Measurements from ENCODE around the gene NOVA2. TPM values are rescaled to one million over a fixed set of nuclear protein-coding genes. Genes with fewer than 3 reads are reported as not detected.
A peak's percentile ranks its signal among the peaks of the same experiment; 100 is the strongest.

NOVA2 gene
- total RNA-seq, 1 experiment from 2014 or later = 2.5 TPM

GRCh38 chr19:46015687-46016425, 42.2 kb upstream of the NOVA2 start:
- Histone ChIP-seq H2AFZ (ENCODE audit: low read depth, low read length, poor library complexity, severe bottlenecking) (no peak overlapping the region), H3K4me2 (ENCODE audit: low read length) (no peak overlapping the region), H3K27ac (ENCODE audit: low read depth, low read length) (no peak overlapping the region), H4K20me1 (ENCODE audit: insufficient read depth) (no peaks in the 10 kb centered on the region), H3K4me3 (replicated peaks in 1 of 2; ENCODE audit: low read depth in 1 of 2, low read length in 2 of 2) (no peak overlapping the region), H3K79me2 (ENCODE audit: insufficient read depth, low read length) (no peaks in the 10 kb centered on the region), H3K9me3 (ENCODE audit: control insufficient read depth in 1 of 2, insufficient read depth in 1 of 2, low read depth in 1 of 2, low read length in 2 of 2) (no peaks in the 10 kb centered on the region), H3K9ac (ENCODE audit: low read length) (no peak overlapping the region), H3K4me1 (ENCODE audit: control insufficient read depth in 1 of 2, insufficient read depth in 2 of 2, low read length in 2 of 2) (peaks cover 3 to 14% of the 10 kb centered on the region in 2 experiments; a peak in 3 of 4 replicates), H3K9me2 (ENCODE audit: insufficient read depth) (no peaks in the 10 kb centered on the region), H3K27me3 (ENCODE audit: insufficient read depth, low read length) (no peaks in the 10 kb centered on the region), H3K36me3 (ENCODE audit: control insufficient read depth in 1 of 2, insufficient read depth in 2 of 2, low read length in 2 of 2) (no peaks in the 10 kb centered on the region)
- ChIA-PET CTCF (interaction anchor here (0.8 to 2.1 kb wide), 7 partner anchors 11 to 249 kb away, joined by 3 to 19 read pairs (median 5); partner anchors contain the start of genes CCDC61, FOXA3, NANOS2 and SYMPK), RAD21 (ENCODE audit: low non-redundant PET in 1 of 2, low total read pairs in 2 of 2, uncharacterized antibody in 2 of 2, unreplicated experiment in 2 of 2) (no interaction called here), POLR2A (no interaction called here)
- DNase-seq (ENCODE audit: low read depth, low spot score) (no peak), ATAC-seq (no peak)
- no TSS peak for BruUV-seq (replicated peaks)
- intact Hi-C loops (cut with micrococcal nuclease) = loop anchor here (5.0 kb wide), 1 partner anchor 104 kb away; the partner anchor contains the start of gene NANOS2
- TF ChIP-seq CEBPB (IDR thresholded peaks at IDR 0.05; ENCODE audit: low read depth) (no peak), EZH2phosphoT487 (IDR thresholded peaks at IDR 0.05; ENCODE audit: borderline replicate concordance) (no peak), FOSL1 (IDR thresholded peaks at IDR 0.05; ENCODE audit: low read depth) (no peak), TCF7L2 (IDR thresholded peaks at IDR 0.05; ENCODE audit: borderline replicate concordance, extremely low read depth, insufficient read depth, insufficient read length) (no peak), RAD21 (IDR thresholded peaks at IDR 0.05; ENCODE audit: low read depth) (no peak)

- no peaks in the 10 kb centered on the region for H3K27me3 ChIP-seq (ENCODE audit: insufficient read depth, low read length)
- ATAC-seq (peak; percentile 54), DNase-seq (ENCODE audit: low read depth, low spot score) (no peak)
- CTCF ChIA-PET = no interaction called here
- no peak overlapping the region for H3K4me3 ChIP-seq (replicated peaks in 1 of 2; ENCODE audit: low read depth in 1 of 2, low read length in 2 of 2)
- no TSS peak for BruUV-seq (replicated peaks)
- POLR2A ChIA-PET = interaction anchor here (0.6 kb wide), 1 partner anchor 589 kb away, joined by 3 read pairs; no protein-coding TSS in a partner anchor
- no peak overlapping the region for H3K9ac ChIP-seq (ENCODE audit: low read length)
- no peaks in the 10 kb centered on the region for H3K9me3 ChIP-seq (ENCODE audit: control insufficient read depth in 1 of 2, insufficient read depth in 1 of 2, low read depth in 1 of 2, low read length in 2 of 2)
- no peaks in the 10 kb centered on the region for H3K79me2 ChIP-seq (ENCODE audit: insufficient read depth, low read length)
- intact Hi-C loops (cut with micrococcal nuclease) = loop anchor here (5.0 kb wide), 1 partner anchor 103 kb away; the partner anchor contains the start of gene NANOS2
- H3K4me1 ChIP-seq (ENCODE audit: control insufficient read depth in 1 of 2, insufficient read depth in 2 of 2, low read length in 2 of 2) = peaks cover 3 to 10% of the 10 kb centered on the region in 2 experiments; a peak in 3 of 4 replicates
- RAD21 ChIA-PET (ENCODE audit: low non-redundant PET in 1 of 2, low total read pairs in 2 of 2, uncharacterized antibody in 2 of 2, unreplicated experiment in 2 of 2) = no interaction called here
- H3K9me2 ChIP-seq (ENCODE audit: insufficient read depth) = no peaks in the 10 kb centered on the region
- no peaks in the 10 kb centered on the region; a peak in 1 of 4 replicates for H3K36me3 ChIP-seq (ENCODE audit: control insufficient read depth in 1 of 2, insufficient read depth in 2 of 2, low read length in 2 of 2)
- no peak overlapping the region for H2AFZ ChIP-seq (ENCODE audit: low read depth, low read length, poor library complexity, severe bottlenecking)
- TF ChIP-seq ELF1 (IDR thresholded peaks at IDR 0.05; ENCODE audit: borderline replicate concordance, low read depth) (no peak), POLR2A (IDR thresholded peaks at IDR 0.05; ENCODE audit: borderline replicate concordance, extremely low read depth, insufficient read depth, insufficient read length) (no peak), SIN3A (IDR thresholded peaks at IDR 0.05; ENCODE audit: low read depth) (no peak), CBX3 (IDR thresholded peaks at IDR 0.05; ENCODE audit: low read depth) (no peak), SP1 (IDR thresholded peaks at IDR 0.05; ENCODE audit: low read depth) (no peak), MAX (IDR thresholded peaks at IDR 0.05) (no peak), CEBPB (IDR thresholded peaks at IDR 0.05; ENCODE audit: low read depth) (no peak), JUND (IDR thresholded peaks at IDR 0.05) (no peak), ATF3 (IDR thresholded peaks at IDR 0.05) (no peak), ZNF274 (IDR thresholded peaks at IDR 0.05; ENCODE audit: low read depth, low read length) (no peak), ZFX (IDR thresholded peaks at IDR 0.05) (no peak)
- no peak overlapping the region for H3K4me2 ChIP-seq (ENCODE audit: low read length)
- no peaks in the 10 kb centered on the region for H4K20me1 ChIP-seq (ENCODE audit: insufficient read depth)
- no peak overlapping the region for H3K27ac ChIP-seq (ENCODE audit: low read depth, low read length)
Observed at GRCh38 chr19:46014941-46015686, 41.4 kb upstream of the NOVA2 start.
